C1 segment of cervical spinal cord (tissue), 14 donors: ENCODE results near the gene RELCH.

Experiments used
- DNase-seq, 14 donors: peaks; one replicate each; lab custom pipeline; 2025; lab: John Stamatoyannopoulos, UW

RELCH gene

DNA sequence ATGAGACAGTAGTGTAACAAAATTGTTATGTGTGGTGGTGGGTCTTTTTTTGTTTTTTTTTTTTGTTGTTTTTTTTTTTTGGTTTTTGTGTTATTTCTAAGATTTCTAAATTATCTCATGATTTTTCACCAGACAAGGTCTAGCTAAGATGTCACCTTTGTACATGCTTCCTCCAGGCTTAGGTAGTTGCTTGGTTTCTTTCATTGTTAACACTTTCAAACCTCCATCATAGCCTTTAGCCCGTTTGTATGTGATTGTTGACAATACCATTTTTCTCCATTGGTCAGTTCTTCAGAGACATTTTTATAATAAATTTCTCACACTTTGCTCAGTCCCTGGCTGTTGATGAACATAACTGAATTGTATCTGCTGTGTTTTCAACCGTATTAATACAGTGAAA, 2.2 kb downstream of the RELCH start:
- no peak for DNase-seq

DNA sequence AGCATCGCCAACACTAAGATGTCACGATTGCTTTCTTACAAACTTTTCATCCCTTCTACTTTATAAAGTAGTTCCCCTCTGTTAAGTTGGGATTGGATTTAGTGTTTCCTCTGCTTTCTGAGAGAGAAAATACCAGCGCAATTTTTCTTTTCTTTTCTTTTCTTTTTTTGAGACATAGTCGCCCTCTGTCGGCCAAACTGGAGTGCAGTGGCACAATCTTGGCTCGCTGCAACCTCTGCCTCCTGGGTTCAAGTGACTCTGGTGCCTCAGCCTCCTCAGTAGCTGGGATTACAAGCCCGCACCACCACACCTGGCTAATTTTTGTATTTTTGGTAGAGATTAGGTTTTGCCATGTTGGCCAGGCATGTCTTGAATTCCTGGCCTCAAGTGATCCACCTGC, 9.0 kb downstream of the RELCH start:
- no peak for DNase-seq

DNA sequence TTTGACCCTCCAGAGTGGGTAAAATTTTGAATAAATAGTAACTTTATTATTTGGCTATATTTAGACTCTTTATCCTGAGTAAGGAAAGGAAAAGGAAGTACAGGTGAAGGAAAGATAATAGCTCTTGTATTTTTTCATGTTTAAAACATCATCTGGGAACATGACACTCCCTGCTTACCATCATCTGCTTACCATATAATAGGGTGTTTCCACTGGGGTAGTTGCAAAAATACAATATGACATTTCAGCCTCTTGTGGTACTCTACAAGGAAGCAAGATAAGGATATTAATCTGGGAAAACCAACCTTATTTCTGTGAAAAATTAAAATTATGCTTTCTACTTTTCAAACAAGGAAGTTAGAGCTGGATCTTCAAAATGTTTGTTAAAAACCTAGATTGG, 9.9 kb downstream of the RELCH start:
- DNase-seq = no peak

- no peak for DNase-seq
These were observed 11.2 kb downstream of the RELCH start for GRCh38 chr18:62198259-62198658.

DNA sequence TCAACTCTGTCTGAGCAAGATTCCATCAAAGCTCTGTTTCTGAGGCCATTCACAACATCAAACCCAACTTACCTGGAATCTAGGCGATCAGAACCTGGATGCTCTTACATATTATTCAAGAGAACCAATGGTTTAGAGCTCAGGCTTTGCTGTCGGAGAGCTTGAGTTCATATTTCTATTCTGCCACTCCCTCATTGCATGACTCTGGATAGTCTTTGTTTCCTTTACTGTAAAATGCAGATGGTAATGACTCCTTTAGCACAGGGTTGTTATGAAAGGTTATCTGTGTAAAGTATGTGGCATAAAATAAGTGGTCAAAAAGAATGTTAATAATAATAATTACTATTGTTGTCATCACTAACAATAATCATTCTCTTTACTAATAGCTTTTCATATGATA, 12.6 kb downstream of the RELCH start:
- no peak for DNase-seq

DNA sequence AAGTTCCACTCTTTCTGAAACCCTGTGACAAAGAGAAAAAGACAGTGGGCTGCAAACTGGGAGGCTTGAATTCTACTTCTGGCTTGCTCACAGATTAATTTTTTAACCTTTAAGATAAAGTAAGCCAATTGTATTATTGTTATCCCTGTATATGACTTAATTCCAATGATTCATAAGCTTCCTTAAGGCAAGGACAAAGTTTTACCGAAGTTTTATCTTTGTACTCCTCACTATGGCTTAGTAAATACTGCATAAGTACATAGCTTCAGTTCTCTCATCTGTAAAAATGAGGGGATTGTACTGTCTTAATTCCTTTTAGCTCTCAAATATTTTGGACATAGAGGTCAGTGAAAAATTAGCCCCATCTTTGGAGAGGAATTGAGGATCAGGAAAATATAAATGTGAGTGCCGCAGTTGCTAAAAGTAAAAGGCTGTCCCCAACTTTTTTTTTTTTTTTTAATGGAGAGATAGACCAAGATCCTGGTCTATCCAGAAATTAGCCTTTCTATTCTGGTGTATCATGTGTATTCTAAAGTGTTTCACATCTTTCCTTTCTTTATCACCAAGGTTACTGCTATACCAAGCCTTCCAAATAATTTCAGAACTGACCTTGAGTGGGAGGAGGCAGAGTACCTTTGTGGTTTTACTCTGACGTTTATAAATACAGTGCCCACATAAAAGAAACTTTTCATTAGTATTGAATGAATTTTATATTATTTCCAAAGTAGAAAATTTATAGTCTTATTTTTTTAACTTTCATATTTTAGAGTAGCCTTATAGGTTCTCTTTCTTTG, 13.3 kb downstream of the RELCH start:
- DNase-seq = no peak

DNA sequence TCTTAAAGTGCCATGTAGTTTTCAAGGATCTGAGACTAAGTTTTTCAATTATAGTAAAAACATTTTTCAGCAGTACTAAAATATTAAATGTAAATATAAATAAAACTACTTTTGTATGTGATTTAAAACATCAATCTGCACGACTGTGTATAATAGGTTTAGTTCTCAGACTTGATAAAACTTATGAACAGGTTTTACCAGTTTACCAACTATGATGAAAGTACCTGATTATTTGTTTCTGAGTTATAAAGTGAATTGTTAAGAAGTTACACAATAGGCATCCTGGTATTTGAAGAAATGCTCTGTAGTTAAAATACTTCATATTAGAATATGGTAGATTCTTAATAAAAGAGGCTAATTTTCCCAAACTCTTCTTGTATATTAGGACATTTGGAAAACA, 14.8 kb downstream of the RELCH start:
- DNase-seq = no peak

GRCh38 chr18:62205824-62206223, 18.8 kb downstream of the RELCH start:
- DNase-seq = no peak

DNA sequence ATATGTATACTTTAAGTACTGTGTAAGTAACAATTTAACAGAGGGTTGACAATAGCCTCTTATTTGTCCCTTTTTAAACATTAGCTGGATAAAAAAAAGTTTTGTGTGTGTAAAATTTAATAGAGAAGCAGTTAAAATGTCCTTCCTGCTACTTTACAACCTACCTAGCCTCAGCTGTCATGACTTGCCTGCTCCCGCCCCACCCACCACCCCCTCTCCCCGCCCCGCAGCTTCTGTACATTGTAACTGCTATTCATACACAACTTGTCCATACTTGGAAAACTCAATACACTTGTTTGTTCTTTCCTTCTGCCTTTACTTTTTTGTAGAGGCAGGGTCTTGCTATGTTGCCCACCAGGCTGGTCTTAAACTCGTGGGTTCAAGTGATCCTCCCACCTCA, 19.5 kb downstream of the RELCH start:
- DNase-seq = no peak

DNA sequence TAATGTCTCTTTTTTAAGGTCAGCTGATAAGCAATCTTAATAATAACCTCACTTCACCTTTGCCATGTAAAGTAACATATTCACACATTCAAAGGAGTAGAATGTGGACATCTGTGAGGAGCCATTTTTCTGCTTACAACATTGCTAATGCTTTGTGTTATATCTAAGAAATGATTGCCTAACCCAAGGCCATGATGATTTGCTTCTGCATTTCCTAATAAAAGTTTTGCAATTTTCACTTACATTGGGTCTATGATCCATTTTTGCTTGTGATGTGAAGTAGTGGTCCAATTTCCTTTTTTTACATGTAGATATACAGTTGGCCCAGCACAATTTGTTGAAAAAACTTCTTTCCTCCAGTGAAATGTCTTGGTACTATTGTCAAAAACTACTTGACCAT, 22.0 kb downstream of the RELCH start:
- DNase-seq = no peak

GRCh38 chr18:62210138-62210537, 23.1 kb downstream of the RELCH start:
- no peak for DNase-seq

- no peak for DNase-seq
These were observed 24.3 kb downstream of the RELCH start for GRCh38 chr18:62211325-62211828.

DNA sequence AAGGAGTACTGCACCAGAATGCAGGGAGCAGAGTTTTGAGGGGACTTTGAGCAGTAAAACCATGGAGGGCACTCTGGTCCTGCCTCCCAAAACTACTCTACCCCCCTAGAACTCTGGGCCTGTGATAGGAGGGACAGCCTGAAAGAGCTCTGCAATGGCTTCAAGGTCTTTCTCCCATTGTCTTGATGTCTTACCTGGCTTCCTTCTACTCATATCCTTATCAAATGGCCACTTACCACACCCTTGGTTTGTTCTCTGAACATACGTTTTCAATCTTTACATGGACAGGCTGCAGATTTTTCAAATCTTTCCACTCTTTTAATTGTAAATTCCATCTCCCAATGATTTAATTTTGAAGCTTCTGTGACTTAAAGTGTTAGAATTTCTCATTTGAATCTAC, 27.7 kb downstream of the RELCH start:
- DNase-seq = no peak

DNA sequence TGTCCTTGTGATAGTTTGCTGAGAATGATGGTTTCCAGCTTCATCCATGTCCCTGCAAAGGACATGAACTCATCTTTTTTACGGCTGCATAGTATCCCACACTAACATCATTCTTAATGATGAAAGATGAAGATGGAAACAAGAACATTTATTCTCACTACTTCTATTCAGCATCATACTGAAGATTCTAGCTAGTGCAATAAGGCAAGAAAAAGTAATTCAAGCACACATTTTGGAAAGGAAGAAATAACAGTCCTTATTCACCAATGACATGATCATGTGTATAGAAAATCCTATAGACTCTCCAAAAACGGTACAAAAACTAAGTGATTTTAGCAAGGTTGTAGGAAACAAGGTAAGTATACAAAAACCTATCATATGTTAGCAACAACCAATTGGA, 37.2 kb downstream of the RELCH start:
- DNase-seq = no peak

DNA sequence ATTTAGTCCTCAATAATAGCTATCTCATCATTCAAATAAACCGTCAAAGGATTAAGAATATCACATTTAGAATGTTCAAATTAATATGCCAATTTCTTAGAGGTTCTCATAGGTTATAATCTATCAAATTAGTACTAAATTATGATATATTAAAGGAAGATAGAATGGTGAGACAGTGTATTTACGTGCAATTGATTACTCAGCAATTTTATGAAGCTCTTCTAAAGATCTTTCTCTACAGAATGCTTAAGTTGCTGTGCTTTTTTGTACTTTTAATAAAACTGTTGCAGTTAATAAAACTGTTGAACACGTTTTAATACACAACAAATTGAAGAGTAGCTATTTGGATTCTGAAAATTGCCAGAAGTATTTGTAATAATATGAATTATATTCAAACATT, 39.0 kb downstream of the RELCH start:
- no peak for DNase-seq

DNA sequence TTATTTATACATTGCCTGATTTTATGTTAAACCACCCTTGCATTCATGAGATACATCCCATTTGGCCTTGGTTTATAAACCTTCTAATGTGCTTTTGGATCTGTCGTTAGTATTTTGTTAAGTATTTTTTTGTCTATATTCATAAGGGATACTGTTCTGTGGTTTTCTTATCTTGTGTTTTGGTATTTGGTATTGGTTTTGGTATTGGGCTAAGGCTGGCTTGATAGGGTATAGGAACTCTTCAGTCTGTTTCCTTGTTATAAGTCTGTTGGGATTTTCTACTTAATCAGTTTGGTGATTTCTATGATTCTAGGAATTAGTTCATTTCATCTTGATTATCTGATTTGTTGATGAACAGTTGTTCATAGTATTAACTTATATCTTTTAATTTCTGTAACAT, 49.2 kb downstream of the RELCH start:
- no peak for DNase-seq

DNA sequence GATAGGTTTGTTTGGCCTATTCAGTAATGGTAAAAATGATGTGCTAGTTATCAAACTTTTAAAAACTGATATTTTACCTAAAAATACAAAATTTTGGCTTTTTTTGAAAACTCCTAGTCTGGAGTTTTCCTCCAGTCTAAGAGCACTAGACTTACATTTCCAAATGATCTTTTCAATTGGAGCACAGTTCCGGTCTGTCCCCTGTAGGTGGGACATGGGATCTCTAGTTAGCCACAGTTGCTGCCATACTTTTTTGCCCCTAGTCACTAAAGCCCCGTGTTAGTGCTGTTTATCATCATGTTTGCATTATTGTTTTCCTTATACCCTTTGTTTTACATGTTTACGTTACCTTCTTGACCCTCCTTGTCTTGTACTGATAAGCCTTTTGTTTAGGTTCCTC, 52.4 kb downstream of the RELCH start:
- no peak for DNase-seq

- DNase-seq = no peak
These were observed 55.9 kb downstream of the RELCH start for GRCh38 chr18:62242955-62243354.

GRCh38 chr18:62245177-62245576, 58.1 kb downstream of the RELCH start:
- DNase-seq = no peak

GRCh38 chr18:62245699-62246098, 58.6 kb downstream of the RELCH start:
- DNase-seq = no peak

DNA sequence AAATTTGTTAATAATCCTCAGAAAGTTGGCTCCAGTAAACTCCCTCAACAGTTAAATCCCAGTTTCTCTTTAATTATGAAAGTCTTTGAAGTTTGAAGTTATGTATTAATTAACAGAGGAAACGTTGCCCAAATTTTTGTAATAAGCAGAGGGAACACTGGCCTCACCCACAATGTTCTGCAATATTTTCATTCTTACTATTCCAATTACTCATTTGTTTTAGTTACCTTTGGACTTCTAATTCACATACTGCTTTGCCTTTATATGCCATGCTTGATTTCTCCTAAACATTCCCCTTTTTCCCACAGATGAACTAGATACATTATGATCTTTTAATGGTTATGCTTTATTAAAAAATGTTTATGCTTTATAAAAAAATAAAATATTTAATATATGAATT, 61.3 kb downstream of the RELCH start:
- DNase-seq = no peak

- DNase-seq = peak in 2 of 14 donors; percentile 24 to 40
These were observed 62.5 kb downstream of the RELCH start for GRCh38 chr18:62249478-62250097.

DNA sequence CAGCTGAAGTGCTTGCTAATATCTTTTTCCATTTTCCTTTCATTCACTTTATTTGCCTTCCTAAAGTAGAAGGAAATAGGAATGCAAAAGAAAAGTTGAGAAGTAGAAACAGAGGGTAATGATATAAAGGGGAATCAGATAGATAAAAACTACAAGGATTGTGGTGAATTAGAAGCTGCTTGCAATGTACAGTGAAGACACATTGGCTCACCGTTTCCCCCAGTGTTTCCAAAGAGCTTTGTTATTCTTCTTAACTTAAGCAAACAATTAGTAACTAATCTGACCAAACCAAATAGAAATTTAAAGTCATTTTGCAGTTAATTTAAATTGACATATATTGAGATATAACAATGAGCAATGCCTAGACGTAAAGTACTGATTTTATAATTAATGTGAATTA, 63.4 kb downstream of the RELCH start:
- DNase-seq = no peak
